NCI-H2171 treated with DMSO at 0.1 percent for 48 hours (cell line): ENCODE measurements around the gene OR2F2.

Source experiments
- DNase-seq: peaks from one replicate; lab custom pipeline; 2025; lab: John Stamatoyannopoulos, UW

Gene OR2F2, protein sequence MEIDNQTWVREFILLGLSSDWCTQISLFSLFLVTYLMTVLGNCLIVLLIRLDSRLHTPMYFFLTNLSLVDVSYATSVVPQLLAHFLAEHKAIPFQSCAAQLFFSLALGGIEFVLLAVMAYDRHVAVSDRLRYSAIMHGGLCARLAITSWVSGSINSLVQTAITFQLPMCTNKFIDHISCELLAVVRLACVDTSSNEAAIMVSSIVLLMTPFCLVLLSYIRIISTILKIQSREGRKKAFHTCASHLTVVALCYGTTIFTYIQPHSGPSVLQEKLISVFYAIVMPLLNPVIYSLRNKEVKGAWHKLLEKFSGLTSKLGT

DNA sequence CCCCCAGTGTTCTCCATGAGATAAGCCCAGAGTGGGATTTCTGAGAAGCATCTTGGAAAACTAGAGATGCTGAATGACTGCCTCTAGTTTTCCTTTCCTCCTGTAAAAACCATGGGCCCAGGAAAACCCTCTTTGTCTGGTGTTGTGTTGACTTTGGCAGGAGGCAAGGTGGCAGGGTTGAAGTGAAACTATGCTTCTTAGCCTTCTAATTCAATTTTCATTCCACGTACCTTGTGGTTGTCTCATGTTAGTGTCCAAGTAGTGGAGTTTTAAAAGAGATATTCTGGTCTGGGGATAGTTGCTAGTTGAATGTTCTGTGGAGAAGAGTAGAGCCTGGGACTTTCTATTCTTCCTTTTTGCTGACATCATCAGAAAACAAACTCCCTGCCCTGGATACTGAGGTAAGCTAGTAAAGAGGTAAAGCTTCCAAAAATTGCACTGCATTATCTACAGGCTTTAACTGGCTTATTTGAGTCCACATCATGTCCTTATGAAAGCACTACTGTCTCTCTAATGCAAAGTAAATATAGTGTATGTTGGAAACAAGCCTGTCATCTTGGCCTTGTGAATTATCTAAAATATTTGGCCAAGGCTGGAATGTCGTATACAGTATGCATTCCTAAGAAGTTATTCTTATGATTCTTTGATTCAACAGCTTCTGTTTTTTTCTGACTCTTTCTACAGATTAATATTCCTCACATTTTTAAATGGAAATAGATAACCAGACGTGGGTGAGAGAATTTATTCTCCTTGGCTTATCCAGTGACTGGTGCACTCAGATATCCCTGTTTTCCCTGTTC is at the start of gene OR2F2:
Gene OR2F2 (plus strand): TSS at position 708 of the 800 bp plus-strand sequence. CDS start 0 bp downstream, at position 708.
- DNase-seq: no peak

DNA sequence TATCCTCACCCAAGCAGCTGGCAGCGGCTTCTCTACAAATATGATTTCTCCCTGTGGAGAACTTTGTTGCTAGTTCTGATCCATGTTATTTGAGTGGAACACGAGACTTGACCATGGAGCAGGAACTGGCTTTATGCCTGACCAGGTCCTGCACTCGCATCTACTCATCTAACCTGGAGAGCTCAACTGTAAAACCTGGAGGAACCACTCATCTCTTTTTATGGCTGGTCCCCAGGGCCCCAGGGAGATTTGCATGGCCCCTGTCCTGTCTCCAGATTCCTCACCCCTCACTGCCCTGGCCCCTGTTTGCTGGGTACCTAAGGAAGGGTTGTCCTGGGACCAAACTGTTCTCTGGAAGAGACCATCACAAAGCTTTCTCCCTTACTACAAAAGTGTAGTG is 49.1 kb upstream of the OR2F2 start:
- DNase-seq: no peak

DNA sequence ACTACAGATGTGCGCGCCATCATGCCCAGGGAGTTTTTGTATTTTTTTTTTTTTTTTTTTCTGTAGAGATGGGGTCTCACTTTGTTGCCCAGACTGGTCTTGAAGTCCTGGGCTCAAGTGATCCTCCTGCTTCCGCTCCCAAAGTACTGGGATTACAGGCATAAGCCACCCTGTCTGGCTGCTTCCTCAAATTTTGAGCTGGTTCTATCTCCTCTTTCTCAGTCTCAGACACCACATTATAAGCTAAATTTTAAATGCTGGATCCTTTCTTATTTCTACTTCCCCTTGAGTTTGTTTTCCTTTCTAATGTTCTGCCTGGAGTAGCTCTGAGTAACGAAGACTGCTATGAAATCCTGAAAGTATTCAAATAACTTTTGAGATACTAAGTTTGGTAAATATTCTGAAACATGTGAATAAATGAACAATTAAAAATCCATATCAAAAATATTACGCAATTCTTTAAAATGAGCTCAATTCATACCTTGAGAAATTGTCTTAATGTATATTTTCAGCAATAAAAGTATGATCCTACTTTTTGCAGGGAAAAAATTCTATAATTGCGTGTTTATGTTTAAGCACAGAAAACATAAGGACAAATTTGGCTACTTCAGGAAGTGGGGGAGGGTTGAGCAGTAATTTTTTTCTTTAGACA is 48.1 kb upstream of the OR2F2 start:
- no peak for DNase-seq

DNA sequence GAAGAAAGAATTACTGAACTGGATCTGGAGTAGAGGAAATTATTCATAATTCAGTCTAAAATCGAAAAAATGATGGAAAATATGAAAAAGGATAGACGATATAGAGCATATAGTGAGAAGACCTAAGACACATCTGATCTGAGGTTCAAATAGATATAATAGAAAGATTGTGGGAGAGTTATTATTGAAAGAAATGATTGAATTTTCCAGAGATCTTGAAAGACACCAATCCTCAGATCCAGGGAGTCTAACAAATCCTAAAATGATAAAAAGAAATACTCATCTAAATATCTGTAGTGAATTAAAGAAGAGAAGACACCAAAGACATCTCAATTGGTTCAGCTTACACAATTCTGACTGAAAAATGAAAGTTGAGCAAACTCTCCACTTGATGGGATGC is 46.0 kb upstream of the OR2F2 start:
- DNase-seq: no peak

DNA sequence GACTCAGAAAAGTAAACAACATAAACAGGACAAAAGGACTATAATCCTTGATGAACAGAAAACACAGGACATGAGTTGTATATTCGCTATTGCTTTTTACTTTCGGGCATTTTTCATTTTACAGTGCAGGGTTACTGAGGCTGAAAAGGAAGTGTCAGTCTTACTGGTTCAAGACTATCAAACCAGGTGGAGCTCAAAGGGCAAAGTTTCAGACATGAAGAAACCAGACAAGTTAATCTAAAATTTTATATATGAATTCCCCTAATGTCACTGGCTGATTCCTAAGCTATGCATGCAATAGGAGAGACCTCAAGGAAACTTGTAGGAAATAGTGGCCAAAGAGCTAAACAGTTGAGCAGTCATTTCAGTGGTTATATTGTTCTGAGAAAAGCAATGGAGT is 44.5 kb upstream of the OR2F2 start:
- no peak for DNase-seq

DNA sequence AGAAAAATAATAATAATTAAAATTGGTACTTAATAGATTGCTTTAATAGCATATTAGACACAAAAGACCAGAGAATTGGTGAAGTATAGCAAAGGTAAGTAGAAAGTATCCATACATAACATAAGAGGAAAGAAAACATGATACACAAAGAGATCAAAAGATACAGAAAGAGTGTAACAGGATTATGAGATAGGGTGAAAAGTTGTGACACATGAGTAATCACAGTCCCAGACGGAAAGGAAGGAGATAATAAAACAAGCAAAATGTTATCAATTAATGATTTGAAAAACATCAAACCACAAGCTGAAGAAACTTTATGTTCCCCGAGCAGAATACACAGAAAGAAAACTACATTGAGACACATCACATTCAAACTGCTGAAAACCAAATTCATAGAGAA is 43.6 kb upstream of the OR2F2 start:
- no peak for DNase-seq

DNA sequence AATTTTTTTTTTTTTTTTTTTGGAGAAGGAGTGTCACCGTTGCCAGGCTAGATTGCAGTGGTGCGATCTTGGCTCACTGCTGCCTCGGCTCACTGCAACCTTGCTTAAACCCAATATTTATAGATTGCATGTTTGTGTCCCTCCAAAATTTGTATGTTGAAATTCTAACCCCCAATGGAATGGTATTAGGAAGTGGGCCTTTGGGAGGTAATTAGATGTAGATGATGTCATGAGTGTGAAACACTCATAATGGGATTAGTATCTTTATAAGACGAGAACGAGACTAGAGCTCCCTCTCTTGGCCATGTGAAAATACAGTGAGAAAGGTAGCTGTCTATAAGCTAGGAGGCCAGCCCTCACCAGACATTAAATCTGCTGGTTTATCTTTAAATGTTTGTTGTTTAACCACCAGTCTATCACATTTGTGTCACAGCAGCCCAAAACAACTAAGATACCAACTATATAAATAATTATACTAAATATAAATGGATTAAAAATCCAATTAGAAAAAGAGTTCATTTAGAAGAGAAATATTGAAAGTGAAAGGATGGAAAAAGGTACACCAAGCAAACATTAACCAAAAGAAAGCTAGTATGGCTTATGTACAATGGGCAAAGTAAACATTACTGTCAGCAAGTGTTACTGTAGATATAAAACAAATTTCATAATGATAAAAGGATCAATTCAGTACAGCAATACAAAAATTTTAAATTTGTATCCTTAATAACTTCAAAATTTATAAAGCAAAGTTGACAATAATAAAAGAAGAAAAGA is 42.3 kb upstream of the OR2F2 start:
- DNase-seq: peak; percentile 43

DNA sequence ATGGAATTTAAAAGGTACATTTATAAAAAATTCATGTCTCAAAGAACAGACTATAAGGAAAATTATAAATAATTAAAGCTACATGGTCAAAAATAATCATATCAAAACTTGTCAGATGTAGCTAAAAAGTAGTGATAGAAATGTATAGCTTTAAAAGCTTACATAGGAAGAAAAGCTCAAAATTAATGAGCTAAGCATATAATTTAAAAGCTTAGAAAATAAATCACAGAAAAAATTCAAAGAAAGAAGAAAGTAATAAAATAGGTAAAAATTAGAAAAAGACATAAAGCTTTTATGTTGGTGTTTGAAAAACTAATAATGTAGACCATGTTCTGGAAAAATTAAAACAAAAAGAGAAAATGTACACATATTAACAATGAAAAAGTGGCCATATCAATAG is 38.4 kb upstream of the OR2F2 start:
- no peak for DNase-seq

DNA sequence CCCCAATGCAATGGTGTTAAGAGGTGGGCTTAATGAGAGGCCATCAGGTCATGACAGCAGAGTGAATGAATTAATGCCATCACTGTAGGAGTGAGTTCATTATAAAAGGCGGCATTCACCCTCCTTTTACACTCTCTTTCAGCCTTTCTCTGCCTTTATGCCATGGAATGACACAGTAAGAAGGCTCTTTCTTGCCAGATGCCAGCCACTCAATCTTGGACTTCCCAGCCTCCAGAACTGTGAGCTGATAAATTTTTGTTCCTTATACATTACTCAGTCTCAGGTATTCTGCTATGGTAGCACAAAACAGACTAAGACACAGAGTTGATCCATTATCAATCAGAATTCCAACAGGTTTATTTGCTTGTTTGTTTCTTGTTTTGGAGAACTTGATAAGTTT is 36.2 kb upstream of the OR2F2 start:
- no peak for DNase-seq

DNA sequence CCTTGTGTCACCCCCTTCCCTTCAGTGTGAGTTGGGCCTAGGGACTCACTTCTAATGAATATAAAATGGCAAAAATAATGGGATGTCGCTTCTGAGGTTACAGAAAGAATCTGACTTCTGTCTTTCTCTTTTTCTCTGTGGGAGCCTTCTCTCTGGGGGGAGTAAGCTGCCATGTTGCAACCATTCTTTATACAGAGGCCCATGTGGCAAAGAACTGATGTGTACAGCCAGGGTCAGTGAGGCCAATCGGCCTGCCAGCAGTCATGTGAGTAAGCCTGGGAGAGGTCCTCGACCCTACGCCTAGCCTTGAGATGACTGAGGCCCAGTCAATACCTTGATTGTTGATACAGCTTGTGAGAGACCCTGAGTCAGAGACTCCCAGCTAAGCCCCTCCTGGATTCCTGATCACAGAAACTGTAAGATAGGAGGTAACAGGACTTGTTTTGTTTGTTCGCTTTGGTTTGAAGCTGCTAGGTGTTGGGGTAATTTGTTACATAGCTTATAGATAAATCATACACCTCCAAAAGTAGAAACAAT is 34.7 kb upstream of the OR2F2 start:
- DNase-seq: no peak

DNA sequence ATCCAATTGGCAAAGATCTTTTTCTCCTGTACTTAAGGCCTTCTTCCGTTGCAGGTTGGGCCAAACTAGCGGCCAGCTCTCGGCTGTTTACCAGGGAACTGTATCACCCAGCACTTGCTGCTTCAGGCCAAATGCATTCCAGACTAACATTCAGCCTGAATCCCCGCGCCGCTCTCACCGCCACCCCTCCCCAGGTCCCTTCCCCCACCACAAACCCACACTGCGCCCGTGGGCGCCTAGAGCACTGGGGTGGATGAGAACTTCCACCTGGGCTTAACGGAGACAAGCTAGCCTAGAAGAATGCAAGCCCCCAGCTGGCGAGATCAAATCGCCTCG is 33.7 kb upstream of the OR2F2 start:
- DNase-seq: no peak

DNA sequence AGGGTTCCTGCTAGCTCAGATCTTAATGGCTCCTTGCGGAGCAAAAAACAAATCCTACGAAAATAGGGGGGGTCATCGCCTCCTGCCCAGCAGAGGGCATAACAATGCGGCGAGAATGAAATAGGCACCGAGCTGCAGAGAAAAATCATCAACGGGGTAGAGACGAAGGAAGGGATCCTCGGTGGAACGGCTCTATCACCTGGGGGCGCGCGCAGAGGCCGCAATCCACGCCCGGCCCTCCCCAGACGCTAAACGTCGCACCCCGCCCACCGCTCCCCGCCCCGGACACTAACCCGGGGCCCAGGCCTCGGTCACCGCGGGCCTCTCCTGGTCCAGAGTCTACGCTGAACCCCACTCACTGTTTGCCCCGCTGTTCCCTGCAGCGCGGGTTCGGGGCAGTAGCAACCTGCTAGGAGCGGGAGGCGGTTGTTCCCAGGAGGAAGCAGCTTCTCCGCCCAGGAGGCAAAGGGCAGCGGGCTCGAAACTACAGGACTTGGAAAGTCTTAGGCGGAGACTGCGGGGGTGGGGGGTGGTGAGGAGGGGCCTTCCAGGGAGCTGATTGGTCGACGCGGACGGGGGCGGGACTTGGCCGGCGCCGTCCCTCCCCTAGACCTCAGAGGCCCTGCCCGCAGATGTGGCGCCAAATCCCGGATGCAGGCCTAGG is 33.2 kb upstream of the OR2F2 start, which contains the start of gene TCAF1:
Gene TCAF1 (minus strand): TSS at position 509 of the 664 bp plus-strand sequence. CDS start 25,568 bp downstream, outside the sequence.
- DNase-seq: peak; percentile 89

DNA sequence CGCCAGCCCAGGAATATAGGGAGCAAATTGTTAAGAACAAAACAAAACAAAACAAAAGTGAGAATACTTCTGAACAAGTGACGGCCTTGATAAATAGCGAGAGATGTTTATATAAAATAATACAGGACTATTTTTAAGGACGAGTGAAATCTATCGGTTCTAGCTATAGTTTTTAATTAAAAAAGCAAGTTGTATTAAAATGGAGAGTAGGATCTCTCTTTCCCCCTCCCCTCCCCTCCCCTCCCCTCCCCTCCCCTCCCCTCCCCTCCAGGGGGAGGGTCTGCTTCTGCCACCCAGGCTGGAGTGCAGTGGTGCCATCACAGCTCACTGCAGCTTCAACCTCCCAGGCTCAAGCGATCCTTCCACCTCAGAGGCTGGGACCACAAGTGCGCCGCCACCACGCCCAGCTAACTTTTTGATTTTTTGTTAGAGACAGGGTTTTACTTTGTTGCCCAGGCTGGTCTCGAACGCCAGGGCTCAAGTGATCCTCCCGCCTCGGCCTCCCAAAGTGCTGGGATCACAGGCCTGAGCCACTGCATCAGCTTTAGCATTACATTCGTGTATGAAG is 32.6 kb upstream of the OR2F2 start:
- no peak for DNase-seq

DNA sequence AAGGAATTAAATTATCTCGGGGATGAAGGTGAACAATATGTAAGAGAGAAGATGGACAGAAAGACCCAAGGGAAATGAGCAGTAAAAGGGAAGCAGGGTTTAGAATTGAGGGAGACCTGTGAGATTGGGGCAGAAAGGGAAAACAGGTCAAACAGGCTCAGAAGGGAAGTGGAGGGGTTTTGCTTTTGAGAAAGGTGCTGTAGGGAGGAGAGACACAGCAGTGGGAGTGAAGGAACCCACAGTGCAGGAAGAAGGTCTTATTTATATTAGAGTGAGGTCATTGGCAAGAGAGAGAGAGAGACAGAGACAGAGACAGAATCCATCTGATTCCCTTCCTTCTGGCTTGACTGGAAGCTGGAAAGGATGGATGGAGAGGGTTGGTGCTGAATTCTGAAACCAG is 29.5 kb upstream of the OR2F2 start:
- DNase-seq: no peak

DNA sequence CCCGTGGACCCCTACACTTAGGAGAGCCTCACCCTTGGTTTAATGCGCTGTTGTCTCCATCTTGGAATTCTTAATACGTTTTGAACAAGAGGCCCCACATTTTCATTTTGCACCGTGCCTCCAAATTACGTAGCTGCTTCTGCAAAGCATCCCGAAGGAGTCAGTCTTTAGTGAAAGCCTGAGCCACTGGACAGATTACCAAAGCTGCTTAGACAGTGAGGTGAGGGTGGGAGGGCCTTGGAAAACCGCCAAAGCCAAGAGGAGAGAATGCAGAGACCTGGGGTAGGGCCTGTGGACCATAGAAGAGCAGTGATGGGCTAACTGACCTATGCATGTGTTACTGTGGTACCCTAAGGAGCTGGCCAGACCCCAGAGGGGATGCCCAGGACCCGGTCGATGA is 28.9 kb upstream of the OR2F2 start:
- DNase-seq: no peak

DNA sequence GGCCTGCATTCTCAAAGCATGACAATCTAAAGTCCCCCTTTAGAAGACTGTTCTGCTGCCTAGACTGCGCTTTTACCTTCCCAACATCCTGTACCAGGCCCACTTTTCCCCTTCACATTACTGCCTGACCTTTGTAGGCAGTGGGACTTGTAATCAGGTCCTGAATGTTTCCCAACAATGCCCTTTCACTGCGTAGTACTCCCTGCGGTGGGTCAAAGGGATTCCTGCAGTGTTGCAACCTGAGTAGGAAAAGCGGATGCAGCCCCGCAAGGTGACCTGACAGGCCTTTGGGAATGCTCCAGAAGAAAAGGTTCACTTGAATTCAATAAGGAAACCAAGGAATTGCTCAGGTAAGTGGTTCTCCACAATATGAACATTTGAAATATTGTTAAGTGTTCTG is 28.1 kb upstream of the OR2F2 start:
- no peak for DNase-seq

DNA sequence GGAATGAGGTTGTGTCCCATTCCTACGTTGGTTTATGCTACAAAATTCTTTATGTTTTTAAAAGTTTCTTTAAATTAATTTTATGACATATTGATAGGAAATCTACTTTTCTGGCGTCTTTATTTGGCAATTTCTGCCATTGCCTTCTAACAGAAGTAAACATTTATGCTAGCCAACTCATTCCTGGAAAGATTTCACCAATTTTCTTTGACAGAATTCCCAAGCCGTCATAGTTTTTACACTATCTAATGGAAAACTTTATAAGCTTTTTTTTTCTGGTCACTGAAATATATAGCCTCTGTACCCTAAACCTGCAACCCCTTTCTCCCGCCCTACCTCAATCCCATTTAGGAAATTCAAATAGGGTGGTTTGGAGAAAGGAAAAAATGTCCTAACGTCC is 26.9 kb upstream of the OR2F2 start:
- DNase-seq: no peak

DNA sequence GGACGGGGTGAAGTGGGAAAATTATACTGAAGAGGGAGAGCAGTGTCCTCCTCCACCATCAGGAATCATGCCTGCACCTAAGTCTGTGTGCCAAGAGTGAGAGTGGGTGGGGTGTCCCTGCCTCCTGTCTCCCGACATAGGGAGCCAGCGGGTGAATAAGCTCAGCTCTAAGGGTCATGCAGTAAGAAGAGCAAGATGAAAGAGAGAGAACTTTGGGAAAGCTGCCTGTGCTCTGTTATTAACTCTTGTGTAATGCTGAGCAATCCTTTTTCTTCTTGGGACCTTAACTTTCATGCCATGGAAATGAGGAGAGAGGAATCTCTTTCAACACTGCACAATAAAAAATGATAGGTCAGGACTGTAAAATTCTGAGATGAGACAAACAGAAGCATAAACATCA is 25.2 kb upstream of the OR2F2 start:
- DNase-seq: no peak

DNA sequence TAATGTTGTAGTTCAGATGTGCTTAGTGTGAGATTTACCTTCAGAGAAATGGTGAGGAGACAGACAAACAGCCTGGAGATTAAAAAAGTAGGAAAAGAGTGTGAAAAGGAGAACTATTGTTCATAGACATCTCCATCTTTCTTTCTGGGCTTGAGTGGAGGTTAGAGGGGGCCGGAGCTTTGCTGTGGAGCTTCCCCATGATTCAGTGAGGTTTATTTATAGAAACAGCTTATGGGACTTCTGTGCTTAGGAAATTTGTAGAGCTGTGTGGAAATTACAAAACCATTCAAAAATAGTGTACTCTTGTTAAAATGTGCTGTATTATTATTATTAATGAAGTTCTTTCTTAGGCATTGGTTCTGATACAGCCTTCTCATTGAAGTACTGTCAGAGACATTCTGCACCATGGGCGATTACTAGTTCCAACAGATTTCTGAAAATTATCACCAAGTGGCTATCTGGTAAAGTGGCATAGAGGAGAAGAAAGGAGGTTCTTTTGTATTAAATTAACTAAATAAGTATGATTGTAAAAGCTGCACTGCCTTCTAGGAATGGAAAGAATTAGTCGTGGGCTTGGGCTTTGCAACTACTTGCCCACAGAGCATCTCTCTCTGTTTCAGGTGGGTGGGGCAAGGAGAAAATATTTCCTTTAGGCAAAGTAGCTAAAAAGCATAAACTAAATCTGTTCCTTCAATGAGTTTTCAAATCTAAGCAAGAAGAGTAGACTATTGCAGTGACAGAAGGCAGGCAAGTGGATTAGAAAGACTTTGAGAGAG is 24.4 kb upstream of the OR2F2 start:
- DNase-seq: no peak

DNA sequence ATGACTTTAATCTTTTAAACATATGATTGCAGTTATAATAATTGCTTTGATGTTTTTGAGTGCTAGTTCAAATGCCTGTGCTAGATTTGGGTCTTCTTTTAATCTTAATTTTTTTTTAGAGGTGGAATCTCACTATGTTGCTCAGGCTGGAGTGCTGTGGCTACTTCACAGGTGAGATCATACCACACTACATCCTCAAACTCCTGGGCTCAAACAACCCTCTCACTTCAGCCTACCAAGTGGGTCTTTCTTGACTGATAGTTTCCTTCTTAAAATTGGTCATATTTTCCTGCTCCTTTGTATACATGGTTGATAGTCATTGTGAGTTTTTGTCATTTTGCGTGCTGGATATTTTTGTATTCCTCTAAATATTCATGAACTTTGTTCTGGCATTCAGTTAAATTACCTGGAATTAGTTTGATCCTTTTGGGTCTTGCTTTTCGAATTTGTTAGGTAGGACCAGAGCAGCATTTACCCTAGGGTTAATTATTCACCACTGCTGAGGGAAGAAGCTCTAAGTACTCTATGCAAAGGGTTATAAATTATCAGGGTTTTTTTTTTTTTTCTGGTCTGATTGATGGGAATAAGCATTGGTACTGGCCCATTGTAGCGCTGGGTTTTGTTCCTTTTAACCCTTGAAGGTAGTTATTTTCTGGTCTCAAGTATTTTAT is 21.0 kb upstream of the OR2F2 start:
- no peak for DNase-seq
